Prostate gland (tissue), 2 donors: ENCODE data around the gene RUNX2.

Source experiments
- CTCF ChIP-seq, 4 experiments: fragments of 200-600 bp in 2 of 4; fragments of 450-650 bp in 2 of 4; sonication (generic) in 2 of 4; IDR thresholded peaks; 1 replicate in 3 of 4; 2 replicates in 1 of 4; pipeline ENCODE4 v1.5.1; 2016 to 2019; ENCODE audit warnings: antibody characterized with exemption in 4 of 4, mild to moderate bottlenecking in 2 of 4, moderate library complexity in 2 of 4
- POLR2AphosphoS5 ChIP-seq: sonication (generic); formaldehyde crosslinking; IDR thresholded peaks from one replicate; pipeline ENCODE4 v1.6.1; 2017; ENCODE audit warnings: antibody characterized with exemption

- TF ChIP-seq CTCF (IDR thresholded peaks at IDR 0.05) (no peak), POLR2AphosphoS5 (no peak)
Measured at GRCh38 chr6:45430590-45431202, 102.6 kb downstream of the RUNX2 start.
